Left cardiac atrium (tissue), 4 donors: ENCODE results near the gene PIP5KL1. TPM values are rescaled to one million over a fixed set of nuclear protein-coding genes. Genes with fewer than 3 reads are reported as not detected.

Source experiments
- ATAC-seq, 2 donors: fragments of 200-7000 bp; cut with Tn5 transposase; one replicate each; pipeline ENCODE4 v1.9.1; 2020; ENCODE audit warnings: mild to moderate bottlenecking in 2 of 2, moderate library complexity in 2 of 2
- DNase-seq: peaks from one replicate; pipeline ENCODE4 v3.0.0-alpha.2; 2020
- intact Hi-C, 2 donors: fragments of 100-400 bp; cut with DNase I; formaldehyde crosslinking; loops; one replicate each; pipeline versions ENCODE4 v1.14.1 to v1.15.1; 2022 to 2023
- total RNA-seq, 2 donors: library from RNA; stranded (reverse); fragmentation: NEBNext Ultra II Directional; extraction: Animal tissue kit (Norgen Biotek cat#: 25700); gene quantifications; one replicate each; pipeline ENCODE4 v1.2.1, GENCODE V29; 2021
- donor health status: DM: no; HTN: yes; CAD: no.
- donor health status: DM: no; HTN: yes; CAD: no; lungs with severe emphysema.
- donor health status: DM: yes; HTN: yes; CAD: no.
- donor health status: Dilated cardiomyopathy.

PIP5KL1 gene
- total RNA-seq, 2 donors from 2014 or later: 0.50 to 0.99 TPM

DNA sequence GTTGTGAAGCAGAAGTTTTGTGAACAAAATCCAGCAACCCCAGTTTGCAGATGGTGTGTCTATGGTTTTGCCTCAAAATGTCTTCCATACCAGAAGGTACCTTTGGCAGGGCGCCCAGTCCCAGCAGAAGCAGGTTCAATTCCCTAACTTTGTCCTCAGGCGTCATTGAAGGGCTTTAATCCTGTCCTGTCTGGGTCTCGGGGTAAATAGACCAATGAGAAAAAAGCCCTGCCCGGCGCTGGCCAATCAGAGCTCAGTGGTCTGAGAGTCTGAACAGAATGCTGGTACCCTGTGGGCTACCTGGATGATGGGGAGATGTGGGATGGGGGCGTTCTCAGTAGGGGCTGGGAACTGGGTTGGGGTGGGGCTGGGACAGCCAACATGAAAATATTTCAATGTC is 7.5 kb downstream of the PIP5KL1 start:
- ATAC-seq (no peak), DNase-seq (no peak)
- intact Hi-C loops: loop anchor here in 1 of 2 donors (5.0 kb wide), 2 partner anchors 186 to 331 kb away; partner anchors contain the start of gene TOR2A

DNA sequence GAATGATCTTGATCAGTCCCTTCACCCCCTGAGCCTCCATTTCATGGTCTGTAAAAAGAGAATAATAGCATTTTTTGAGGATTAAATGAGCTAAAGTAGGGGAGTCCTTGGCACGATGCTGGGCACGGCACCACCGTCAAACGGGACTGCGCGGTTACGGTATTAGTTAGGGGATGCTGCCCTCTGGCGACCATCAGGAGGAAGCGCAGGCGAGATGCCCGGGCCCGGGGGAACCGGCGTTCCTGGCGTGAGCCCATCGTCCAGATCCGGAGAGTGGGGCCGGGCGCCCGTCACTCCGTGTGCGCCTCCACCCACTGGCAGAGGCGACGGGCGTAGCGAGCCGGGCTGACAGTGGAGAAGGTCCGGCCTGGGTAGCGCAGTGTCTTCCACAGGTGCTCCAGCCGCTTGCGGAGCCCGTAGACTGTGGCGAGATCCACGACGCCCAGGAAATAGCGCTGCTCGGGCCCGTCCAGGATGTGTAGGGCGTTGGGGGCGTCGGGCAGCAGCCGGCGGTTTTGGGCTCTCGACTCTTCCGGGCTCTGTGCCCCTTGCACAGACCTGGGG is 8.9 kb downstream of the PIP5KL1 start:
- peak; percentile 83 for DNase-seq
- intact Hi-C loops: loop anchor here (2.0 to 5.0 kb wide), 3 partner anchors 184 to 331 kb away; partner anchors contain the start of gene TOR2A (in 1 of the 2)
- peak; percentile 11 to 16 for ATAC-seq

DNA sequence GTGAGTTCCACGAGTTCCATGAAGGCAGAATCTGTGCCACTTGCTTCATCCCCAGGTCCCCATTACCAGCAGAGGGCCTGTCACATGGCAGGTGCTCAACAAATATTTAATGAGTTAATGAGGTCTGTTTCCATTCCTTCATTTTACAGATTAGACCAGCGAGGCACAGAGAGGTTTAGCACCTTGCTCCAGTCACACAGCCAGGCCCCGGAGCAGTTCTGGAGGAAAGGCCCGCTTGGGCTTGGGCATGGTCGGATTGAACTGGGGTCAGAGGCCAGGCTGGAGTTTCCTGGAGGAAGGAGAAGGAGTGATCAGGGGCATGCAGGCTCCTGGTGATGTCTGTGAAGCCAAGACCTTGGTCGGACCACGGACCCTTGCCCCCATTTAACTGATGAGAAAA is 9.8 kb downstream of the PIP5KL1 start:
- DNase-seq (no peak), ATAC-seq (no peak)
- intact Hi-C loops: loop anchor here (2.0 to 5.0 kb wide), 3 partner anchors 183 to 330 kb away; partner anchors contain the start of gene TOR2A (in 1 of the 2)

DNA sequence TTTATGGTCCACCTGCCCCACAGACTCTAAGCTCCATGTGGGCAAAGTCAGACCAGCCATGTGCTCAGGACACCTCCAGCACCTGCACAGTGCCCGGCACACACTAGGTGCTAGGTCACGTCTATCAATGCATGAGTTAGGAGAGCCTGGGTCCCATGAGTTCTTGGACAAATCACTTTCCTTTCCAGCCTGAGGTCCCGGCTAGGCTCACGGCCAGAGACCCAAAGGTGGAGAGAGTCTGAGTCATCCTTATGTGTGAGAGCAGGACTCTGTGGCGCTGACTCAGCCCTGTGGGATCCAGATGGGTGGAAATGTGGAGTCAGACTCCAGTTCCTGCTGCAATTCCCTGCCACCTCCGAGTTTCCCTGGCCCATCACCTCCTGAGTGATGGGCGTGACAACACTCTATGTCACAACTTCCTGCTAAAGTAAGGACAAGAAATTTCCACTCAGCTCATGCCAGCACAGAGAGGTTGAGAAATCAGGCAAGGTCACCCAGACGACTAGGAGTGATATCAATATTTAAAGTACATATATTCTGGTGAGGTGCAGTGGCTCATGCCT is 11.2 kb downstream of the PIP5KL1 start:
- intact Hi-C loops: loop anchor here in 1 of 2 donors (5.0 kb wide), 2 partner anchors 42 to 182 kb away; partner anchors contain the start of genes AK1 and TOR2A
- DNase-seq (peak; percentile 94), ATAC-seq (peak; percentile 10 to 70)

DNA sequence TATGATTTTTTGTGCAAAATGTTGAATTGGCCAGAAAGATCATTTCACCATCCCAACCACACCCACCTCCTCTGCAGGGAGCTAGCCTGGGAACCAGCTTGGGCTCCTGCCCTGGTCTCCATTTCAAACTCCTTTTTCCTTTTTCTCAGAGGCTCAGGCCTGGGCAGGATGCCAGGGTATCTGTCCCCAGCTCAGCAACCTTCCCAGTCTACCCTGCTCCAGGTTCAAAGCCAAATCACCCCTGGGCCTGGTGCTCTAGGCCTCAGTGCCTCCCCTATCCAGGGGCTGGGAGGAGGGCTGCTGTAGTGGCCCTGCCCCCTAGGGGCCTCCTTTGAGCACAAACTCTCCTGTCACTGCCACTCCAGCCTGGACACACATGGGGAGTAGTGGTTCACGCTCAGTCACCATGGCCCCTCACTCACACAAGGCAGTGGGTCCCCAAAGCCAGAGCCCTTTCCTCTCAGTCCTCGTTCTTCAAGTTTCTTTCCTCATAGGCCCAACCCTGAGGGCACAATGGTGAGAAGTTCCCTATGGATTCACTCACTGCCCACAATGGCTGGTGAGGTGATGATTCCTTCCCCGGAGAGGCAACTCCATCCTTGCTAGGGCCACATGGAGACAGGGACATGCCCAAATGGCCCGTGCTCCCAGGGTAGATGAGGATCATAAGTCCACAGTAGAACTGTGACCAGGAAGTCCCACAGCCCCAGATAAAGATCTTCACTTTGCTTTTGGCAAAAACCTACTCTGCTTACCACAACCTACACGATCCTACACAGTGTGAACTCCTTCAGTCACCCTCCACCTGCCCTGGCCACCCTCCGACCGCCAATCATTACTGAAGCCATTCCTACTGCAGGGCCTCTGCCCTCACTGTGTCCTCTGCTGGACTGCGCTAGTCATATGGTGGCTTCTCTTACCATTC is 12.1 kb downstream of the PIP5KL1 start:
- no peak for ATAC-seq
- DNase-seq: peak; percentile 69
- intact Hi-C loops: loop anchor here in 1 of 2 donors (5.0 kb wide), 2 partner anchors 41 to 181 kb away; partner anchors contain the start of genes AK1 and TOR2A

DNA sequence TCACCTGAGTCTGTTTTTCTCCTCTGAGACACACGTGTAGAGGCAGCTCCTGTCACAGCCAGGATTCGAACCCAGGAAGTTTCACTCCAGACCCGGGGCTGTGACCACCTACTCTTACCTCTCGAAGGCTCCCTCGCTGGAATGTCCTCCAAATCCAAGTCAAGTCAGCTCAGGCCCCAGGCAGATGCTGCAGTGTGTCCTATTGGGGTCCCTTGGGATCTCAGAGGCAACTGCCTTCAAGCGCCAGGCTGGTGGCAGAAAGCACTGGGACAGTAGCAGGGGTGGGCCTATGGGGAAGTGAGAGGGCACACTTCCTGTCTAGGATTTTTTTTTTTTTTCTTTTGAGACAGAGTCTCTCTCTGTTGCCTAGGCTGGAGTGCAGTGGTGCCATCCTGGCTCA is 13.0 kb downstream of the PIP5KL1 start:
- no peak for ATAC-seq
- intact Hi-C loops: loop anchor here in 1 of 2 donors (5.0 kb wide), 2 partner anchors 40 to 180 kb away; partner anchors contain the start of genes AK1 and TOR2A
- DNase-seq: peak; percentile 27

DNA sequence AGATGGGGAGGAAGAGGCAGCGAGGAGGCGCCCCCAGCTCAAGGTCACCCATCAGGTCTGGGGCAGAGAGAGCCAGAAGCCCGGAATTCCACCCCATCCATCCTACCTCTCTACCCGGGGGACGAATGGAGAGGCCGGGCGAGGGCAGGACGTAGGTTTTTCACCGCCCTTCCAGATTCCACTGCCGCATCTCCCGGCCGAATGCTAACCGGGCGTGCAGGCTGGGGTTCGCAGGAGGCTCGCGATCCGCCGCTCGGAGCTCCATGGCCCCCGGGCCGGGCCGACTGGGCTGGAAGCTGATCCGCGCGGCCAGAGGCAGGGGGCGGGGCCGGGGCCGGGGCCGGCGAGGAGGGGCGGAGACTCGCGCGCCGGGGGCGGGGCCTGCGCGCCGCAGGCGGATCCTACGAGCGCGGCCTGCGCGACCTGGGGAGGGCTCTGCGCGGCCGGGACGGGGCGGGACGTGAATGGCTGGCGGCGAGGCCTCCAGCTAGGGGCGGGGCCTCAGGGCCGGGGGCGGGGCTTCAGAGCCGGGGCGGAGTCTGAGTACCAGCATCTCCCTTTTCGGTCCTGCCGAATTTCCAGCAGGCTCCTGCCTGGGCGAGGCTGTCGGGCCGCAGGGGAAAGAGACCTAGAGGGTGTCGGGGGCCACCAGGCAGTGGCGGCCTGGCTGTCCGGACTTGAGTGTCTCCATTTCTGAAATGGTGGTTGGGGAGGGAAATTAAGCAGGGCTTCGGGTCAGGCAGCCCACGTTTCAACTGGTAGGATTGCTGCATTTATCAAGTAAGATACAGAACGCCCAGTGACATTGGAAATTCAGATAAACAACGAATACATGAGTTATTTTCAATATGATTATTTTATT is 13.6 kb downstream of the PIP5KL1 start, which contains the start of gene ST6GALNAC4:
TSS of gene ST6GALNAC4 (minus strand) at position 322 of the 862 bp plus-strand sequence. CDS start 622 bp downstream, outside the sequence.
- intact Hi-C loops: loop anchor here in 1 of 2 donors (5.0 kb wide), 2 partner anchors 40 to 180 kb away; partner anchors contain the start of genes AK1 and TOR2A
- DNase-seq: peak; percentile 94
- ATAC-seq: peak; percentile 94

DNA sequence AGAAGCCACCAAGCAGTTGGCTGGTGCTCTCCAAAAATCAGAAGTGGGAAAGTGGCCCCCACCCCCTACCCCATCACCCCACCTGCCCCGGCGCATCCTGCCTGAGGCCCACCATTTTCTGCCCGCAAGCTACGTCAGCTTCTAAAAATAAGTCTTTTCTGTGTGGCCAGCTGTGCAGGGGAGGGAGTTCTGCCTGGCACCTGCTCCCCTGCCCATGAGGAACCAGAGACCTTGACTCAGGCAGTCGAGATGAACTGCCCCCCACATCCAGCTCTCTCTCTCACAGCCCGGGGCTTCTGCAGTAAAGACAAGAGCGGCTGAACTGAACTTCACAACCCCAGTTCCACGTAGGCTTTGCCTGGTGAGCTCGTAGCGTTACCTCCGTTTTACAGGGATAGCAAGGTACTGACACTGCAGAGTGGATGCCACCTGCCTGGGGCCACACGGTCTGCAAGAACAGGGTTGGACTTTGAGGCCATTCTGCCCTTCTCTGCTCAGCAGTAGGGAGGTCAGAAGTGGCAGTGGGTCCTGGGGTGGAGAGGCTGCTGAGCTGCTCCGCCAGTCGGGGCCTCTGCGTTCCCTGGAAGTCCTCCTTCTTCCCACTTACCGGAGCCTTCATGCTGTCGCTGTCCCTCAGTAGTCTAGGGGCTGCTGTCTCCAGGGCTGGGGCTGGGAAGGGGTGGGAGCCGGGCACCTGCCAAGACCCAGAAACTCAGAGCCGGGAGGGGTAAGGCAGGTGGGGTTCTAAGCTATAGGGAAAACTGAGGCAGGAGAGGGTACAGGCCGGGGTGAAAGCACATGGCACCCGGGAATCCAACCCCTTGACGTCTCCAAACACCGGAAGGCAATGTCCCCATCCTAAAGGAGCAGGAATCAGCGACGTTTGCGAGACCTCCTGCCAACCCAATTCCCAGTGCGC is 14.5 kb downstream of the PIP5KL1 start:
- DNase-seq: peak; percentile 26
- ATAC-seq: peak; percentile 0 to 2
- intact Hi-C loops: loop anchor here in 1 of 2 donors (5.0 kb wide), 2 partner anchors 39 to 179 kb away; partner anchors contain the start of genes AK1 and TOR2A

DNA sequence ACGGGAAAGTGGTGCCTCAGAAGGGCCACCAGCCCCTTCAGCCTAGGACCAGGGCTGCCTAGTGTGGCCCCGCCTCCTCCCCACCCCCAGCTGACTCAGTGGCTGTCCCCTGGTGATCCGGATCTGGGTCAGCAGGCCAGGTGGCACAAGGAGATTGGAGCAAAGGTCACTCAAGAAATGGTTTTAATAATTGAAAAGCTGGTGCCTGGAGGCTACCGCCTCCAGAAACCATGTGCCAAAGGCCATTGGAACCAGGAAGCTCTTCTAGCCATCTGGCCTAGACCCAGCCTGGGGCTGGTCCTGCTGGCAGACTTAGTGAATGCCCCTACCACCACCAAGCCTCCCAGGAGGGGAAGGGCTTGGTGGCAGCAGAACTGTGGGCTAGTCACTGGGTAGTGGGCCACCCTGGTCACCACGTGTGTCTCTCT is 15.2 kb downstream of the PIP5KL1 start:
- intact Hi-C loops: loop anchor here in 1 of 2 donors (5.0 kb wide), 2 partner anchors 38 to 178 kb away; partner anchors contain the start of genes AK1 and TOR2A
- ATAC-seq (no peak), DNase-seq (peak; percentile 47)

DNA sequence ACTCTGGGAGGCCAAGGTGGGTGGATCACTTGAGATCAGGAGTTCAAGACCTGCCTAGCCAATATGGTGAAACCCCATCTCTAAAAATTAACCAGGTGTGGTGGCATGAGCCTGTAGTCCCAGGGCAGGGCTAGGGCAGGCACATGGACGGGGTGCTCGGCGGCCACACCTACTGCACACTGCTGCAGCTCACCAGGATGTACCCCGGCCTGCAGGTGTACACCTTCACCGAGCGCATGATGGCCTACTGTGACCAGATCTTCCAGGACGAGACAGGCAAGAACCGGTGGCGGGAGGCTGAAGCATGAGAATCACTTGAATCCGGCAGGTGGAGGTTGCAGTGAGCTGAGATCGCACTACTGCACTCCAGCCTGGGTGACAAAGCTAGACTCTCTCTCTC is 16.9 kb downstream of the PIP5KL1 start:
- DNase-seq: no peak
- intact Hi-C loops: no loop called here

DNA sequence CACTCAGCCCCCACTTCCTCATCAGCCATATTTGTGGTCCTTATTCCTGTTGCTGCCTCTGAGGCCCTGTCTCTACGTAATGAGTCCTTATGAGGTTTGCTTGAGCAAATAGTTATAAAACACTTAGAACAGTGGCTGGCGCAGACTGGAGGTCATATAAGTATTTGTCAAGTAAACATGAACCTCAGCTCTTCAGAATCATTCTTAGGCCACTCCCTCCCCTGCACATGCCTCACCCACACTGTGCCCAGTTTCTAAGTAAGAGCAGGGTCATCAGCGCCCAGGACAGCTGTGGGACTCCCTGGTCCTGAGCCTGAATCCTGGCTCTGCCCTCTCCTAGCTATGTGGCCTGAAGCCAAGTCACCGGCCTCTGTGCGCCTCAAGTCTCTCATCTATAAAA is 17.7 kb downstream of the PIP5KL1 start:
- intact Hi-C loops: no loop called here
- ATAC-seq (no peak), DNase-seq (no peak)

More for the DNA sequence above, 16.9 kb downstream of the PIP5KL1 start:
- ATAC-seq: no peak

DNA sequence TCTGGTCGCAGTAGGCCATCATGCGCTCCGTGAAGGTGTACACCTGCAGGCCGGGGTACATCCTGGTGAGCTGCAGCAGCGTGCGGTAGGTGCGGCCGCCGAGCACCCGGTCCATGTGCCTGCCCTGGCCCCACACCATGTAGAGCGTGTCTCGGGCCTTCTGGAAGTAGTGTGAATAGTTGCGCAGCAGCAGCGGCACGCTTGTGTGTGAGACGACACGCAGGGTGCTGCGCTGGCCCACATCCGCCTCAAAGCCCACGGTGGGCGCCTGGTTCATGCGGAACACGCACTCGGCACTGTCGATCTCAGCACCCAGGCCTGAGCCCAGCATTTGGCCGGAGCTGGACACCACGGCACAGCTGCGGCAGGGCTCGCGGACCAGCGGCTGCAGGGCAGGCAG is 18.3 kb downstream of the PIP5KL1 start:
- intact Hi-C loops: no loop called here
- no peak for ATAC-seq
- DNase-seq: no peak

DNA sequence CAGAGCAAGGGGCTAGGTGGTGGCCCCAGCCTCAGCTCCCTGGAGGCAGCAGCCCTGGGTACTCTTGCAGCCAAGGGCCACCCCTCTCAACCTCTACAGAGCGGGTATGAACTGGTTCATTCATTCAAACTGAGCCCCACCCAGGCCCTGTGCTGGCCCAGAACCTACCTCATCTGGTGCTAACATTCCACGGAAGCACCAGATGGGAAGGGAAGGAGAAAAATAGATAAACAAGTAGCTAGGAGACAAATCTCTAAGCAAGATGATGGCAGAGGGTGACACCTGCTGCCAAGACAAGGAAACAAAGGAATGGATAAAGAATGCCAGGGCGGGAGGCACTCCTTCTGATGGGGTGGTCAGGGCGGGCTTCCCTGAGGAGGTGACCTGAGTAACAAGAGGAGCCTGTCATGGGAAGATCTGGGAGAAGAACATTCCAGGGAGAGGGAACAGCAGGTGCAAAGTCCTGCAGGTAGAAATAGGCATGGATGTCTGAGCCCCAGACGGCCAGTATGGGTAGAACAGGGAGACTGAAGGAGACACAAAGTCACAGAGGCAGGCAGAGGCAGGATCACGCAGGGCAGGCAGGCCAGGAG is 19.9 kb downstream of the PIP5KL1 start:
- intact Hi-C loops: no loop called here
- no peak for ATAC-seq
- no peak for DNase-seq

DNA sequence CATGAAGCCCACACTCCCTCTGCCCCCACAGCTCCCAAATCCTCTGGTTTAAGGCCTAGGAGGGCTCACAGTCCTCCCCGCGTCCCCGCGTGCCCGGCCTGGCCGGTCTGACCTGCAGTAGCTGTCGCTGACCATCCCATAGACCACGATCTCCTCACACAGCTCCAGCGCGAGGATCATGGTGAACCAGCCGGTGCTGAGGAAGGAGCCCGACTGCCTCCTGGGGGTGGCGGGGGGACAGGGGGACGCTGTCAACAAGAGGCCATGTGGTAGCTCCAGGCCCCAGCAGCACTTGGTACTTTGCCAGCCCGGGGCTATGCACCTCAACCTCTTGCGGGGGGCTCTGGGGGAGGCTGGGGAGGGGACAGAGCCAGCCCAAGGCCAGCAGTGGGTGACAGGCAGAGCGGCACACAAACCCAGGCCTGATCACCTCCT is 20.7 kb downstream of the PIP5KL1 start:
- no peak for ATAC-seq
- intact Hi-C loops: no loop called here
- no peak for DNase-seq

DNA sequence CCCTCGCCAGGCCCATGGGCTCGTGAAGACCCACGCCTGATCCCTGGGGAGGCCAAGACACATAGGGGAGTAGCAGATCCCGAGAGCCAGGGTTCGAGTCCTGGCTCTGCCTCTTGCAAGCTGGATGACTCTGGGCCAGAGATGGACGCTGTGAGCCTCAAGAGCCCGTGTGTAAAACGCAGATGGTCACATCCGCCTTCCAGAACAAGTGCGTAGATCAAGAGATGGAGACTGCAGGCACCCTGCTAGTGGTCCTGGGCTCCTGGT is 22.0 kb downstream of the PIP5KL1 start:
- DNase-seq (no peak), ATAC-seq (no peak)
- intact Hi-C loops: no loop called here

DNA sequence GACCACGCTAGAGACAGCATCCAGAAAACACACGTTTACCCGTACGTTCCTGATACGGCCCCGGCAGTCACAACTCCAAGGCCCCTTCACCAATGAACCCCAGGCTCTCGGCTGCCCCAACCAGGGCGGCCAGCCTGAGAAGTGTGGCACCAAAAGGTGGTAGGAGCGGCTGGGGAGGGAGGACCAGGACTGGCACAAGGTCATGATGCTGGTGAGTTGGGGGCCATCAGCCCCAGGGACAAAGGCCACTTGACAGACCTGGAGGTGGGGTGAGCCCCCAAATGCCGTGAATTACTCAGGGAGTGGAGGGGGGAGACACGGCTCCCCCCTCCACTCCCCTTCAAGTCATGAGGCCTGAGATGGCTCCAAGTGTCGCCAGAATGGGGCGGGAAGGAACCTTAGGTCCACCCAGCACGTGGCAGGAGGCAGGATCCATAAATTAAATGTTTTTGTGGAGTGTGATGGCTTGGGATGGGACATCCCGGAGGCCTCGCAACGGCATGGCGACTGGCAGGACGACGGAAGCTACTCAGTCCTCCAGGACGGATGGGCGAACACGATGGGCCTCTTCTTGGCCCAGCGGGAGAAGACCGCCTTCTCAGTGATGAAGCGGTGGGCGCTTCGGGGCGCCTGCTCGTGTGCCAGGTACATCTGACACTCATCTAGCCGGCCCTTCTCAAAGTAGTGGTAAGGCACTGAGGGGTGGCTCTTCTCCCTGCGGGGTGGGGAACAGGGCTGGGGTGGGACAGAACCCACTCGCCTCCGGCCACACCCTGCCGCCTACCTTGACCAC is 22.5 kb downstream of the PIP5KL1 start:
- no peak for DNase-seq
- no peak for ATAC-seq
- intact Hi-C loops: no loop called here
